H9 (cell line): Measurements from ENCODE around the gene OR11G2. TPM values are rescaled to one million over a fixed set of nuclear protein-coding genes. Genes with fewer than 3 reads are reported as not detected.
"Not testable (repeated sequence)": the region's sequence is repeated elsewhere in the genome, so short reads cannot be mapped to it uniquely, and the experiment has no call there.

Experiments
- DNase-seq: peaks from one replicate; pipeline ENCODE4 v3.0.0-alpha.2; 2017
- H2AFZ ChIP-seq: one replicate; pipeline ENCODE4 v1.6.1; 2013; ENCODE audit warnings: mild to moderate bottlenecking, low read length, control low read depth, moderate library complexity
- H2AK5ac ChIP-seq: 2 replicates; pipeline ENCODE4 v1.6.1; 2013; ENCODE audit warnings: low read length, control low read depth, mixed read lengths; ENCODE audit not compliant: insufficient read length
- H2BK120ac ChIP-seq: one replicate; pipeline ENCODE4 v1.6.1; 2013; ENCODE audit warnings: low read depth, mild to moderate bottlenecking, low read length, control low read depth, inconsistent platforms; ENCODE audit not compliant: poor library complexity, severe bottlenecking
- H2BK12ac ChIP-seq: 2 replicates; pipeline ENCODE4 v1.6.1; 2013; ENCODE audit warnings: low read length, control low read depth, mixed read lengths, low read depth; ENCODE audit not compliant: insufficient read length
- H2BK15ac ChIP-seq: 2 replicates; pipeline ENCODE4 v1.6.1; 2013; ENCODE audit warnings: low read depth, low read length, control low read depth
- H2BK20ac ChIP-seq: one replicate; pipeline ENCODE4 v1.6.1; 2013; ENCODE audit warnings: low read depth, mild to moderate bottlenecking, low read length, control low read depth, inconsistent platforms; ENCODE audit not compliant: poor library complexity, severe bottlenecking
- H2BK5ac ChIP-seq: 2 replicates; pipeline ENCODE4 v1.6.1; 2013; ENCODE audit warnings: low read length, control low read depth, mixed read lengths; ENCODE audit not compliant: insufficient read length
- H3K14ac ChIP-seq: 2 replicates; pipeline ENCODE4 v1.6.1; 2013; ENCODE audit warnings: low read length, control low read depth; ENCODE audit not compliant: insufficient read depth
- H3K18ac ChIP-seq: 2 replicates; pipeline ENCODE4 v1.6.1; 2013; ENCODE audit warnings: low read depth, mild to moderate bottlenecking, mixed read lengths, low read length, control low read depth; ENCODE audit not compliant: insufficient read length
- H3K23ac ChIP-seq: 2 replicates; pipeline ENCODE4 v1.6.1; 2013; ENCODE audit warnings: low read length, control low read depth, mixed read lengths, low read depth; ENCODE audit not compliant: insufficient read length
- H3K23me2 ChIP-seq: 2 replicates; pipeline ENCODE4 v1.6.1; 2013; ENCODE audit warnings: low read depth, mild to moderate bottlenecking, mixed read lengths, low read length, control low read depth; ENCODE audit not compliant: insufficient read length, poor library complexity, severe bottlenecking
- H3K27ac ChIP-seq: 2 replicates; pipeline ENCODE4 v1.5.1; 2013; ENCODE audit warnings: low read length, control low read depth, mixed read lengths, low read depth; ENCODE audit not compliant: insufficient read length
- H3K27me3 ChIP-seq: 2 replicates; pipeline ENCODE4 v1.6.1; 2013; ENCODE audit warnings: low read length, control low read depth, inconsistent platforms; ENCODE audit not compliant: insufficient read depth
- H3K4ac ChIP-seq: 2 replicates; pipeline ENCODE4 v1.6.1; 2013; ENCODE audit warnings: low read depth, mild to moderate bottlenecking, control low read depth, inconsistent platforms, low read length, moderate library complexity
- H3K4me1 ChIP-seq: 2 replicates; pipeline ENCODE4 v1.6.1; 2013; ENCODE audit warnings: low read length, control low read depth, inconsistent platforms; ENCODE audit not compliant: insufficient read depth
- H3K4me2 ChIP-seq: 2 replicates; pipeline ENCODE4 v1.6.1; 2013; ENCODE audit warnings: low read length, control low read depth, mixed read lengths; ENCODE audit not compliant: insufficient read length, insufficient read depth
- H3K56ac ChIP-seq: 2 replicates; pipeline ENCODE4 v1.6.1; 2013; ENCODE audit warnings: low read depth, mild to moderate bottlenecking, mixed read lengths, low read length, control low read depth; ENCODE audit not compliant: insufficient read length
- H3K79me1 ChIP-seq: 2 replicates; pipeline ENCODE4 v1.6.1; 2013; ENCODE audit warnings: low read depth, mild to moderate bottlenecking, moderate library complexity, low read length, control low read depth, inconsistent platforms; ENCODE audit not compliant: insufficient read depth, poor library complexity, severe bottlenecking
- H3K79me2 ChIP-seq: 2 replicates; pipeline ENCODE4 v1.6.1; 2013; ENCODE audit warnings: low read length, control low read depth, inconsistent platforms; ENCODE audit not compliant: insufficient read depth
- H3K9ac ChIP-seq: 2 replicates; pipeline ENCODE4 v1.6.1; 2013; ENCODE audit warnings: low read length, control low read depth, mixed read lengths; ENCODE audit not compliant: insufficient read length; ENCODE audit errors: extremely low read depth
- H3K9me3 ChIP-seq: one replicate; pipeline ENCODE4 v1.6.1; 2013; ENCODE audit warnings: low read depth, low read length, inconsistent platforms; ENCODE audit not compliant: control insufficient read depth
- H3T11ph ChIP-seq: one replicate; pipeline ENCODE4 v1.6.1; 2013; ENCODE audit warnings: mild to moderate bottlenecking, low read length, control low read depth, inconsistent platforms
- H4K20me1 ChIP-seq: one replicate; pipeline ENCODE4 v1.6.1; 2013; ENCODE audit not compliant: control insufficient read depth, insufficient read length, insufficient read depth
- H4K5ac ChIP-seq: 2 replicates; pipeline ENCODE4 v1.6.1; 2013; ENCODE audit warnings: low read depth, mild to moderate bottlenecking, mixed read lengths, low read length, control low read depth; ENCODE audit not compliant: insufficient read length
- H4K8ac ChIP-seq: replicated peaks from 2 replicates; pipeline ENCODE4 v1.6.1; 2013; ENCODE audit warnings: low read length, control low read depth, mixed read lengths, low read depth; ENCODE audit not compliant: insufficient read length
- H4K91ac ChIP-seq: 2 replicates; pipeline ENCODE4 v1.6.1; 2013; ENCODE audit warnings: low read depth, mild to moderate bottlenecking, moderate library complexity, mixed read lengths, low read length, control low read depth; ENCODE audit not compliant: insufficient read length
- H3K27ac Mint-ChIP-seq, 3 experiments: 2 replicates in 2 of 3; 3 replicates in 1 of 3; pipeline ENCODE4 v1.8.0; 2020 to 2021; ENCODE audit warnings: mixed read lengths in 3 of 3, mild to moderate bottlenecking in 1 of 3, moderate library complexity in 1 of 3
- H3K27me3 Mint-ChIP-seq: 2 replicates; pipeline ENCODE4 v1.8.0; 2021; ENCODE audit warnings: low read depth, mild to moderate bottlenecking, moderate library complexity, mixed read lengths
- H3K36me3 Mint-ChIP-seq, 3 experiments: 2 replicates in 2 of 3; 3 replicates in 1 of 3; pipeline ENCODE4 v1.8.0; 2020 to 2021; ENCODE audit warnings: low read depth in 3 of 3, mixed read lengths in 3 of 3; ENCODE audit not compliant: insufficient read depth in 1 of 3
- H3K4me1 Mint-ChIP-seq, 2 experiments: 2 replicates each; pipeline ENCODE4 v1.8.0; 2020; ENCODE audit warnings: mixed read lengths in 2 of 2
- H3K4me3 Mint-ChIP-seq, 2 experiments: 2 replicates in 1 of 2; 3 replicates in 1 of 2; pipeline ENCODE4 v1.8.0; 2020 to 2021; ENCODE audit warnings: mild to moderate bottlenecking in 2 of 2, mixed read lengths in 2 of 2, moderate library complexity in 1 of 2
- H3K9me3 Mint-ChIP-seq, 2 experiments: 2 replicates in 1 of 2; 3 replicates in 1 of 2; pipeline ENCODE4 v1.8.0; 2020; ENCODE audit warnings: mild to moderate bottlenecking in 2 of 2, mixed read lengths in 2 of 2, moderate library complexity in 1 of 2
- total RNA-seq: library from RNA; stranded (reverse); gene quantifications from 2 replicates; pipeline ENCODE4 v1.2.1, GENCODE V29; 2021

The OR11G2 gene
- total RNA-seq, 1 experiment from 2014 or later: not detected

DNA sequence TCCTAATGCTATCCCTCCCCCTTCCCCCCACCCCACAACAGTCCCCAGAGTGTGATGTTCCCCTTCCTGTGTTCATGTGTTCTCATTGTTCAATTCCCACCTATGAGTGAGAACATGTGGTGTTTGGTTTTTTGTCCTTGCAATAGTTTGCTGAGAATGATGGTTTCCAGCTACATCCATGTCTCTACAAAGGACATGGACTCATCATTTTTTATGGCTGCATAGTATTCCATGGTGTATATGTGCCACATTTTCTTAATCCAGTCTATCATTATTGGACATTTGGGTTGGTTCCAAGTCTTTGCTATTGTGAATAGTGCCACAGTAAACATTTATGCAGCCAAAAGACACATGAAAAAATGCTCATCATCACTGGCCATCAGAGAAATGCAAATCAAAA, 16.5 kb upstream of the OR11G2 start:
- H3K14ac ChIP-seq, H3K56ac ChIP-seq, H2BK15ac ChIP-seq, H3K79me2 ChIP-seq, H3T11ph ChIP-seq, H3K27ac Mint-ChIP-seq, H2BK12ac ChIP-seq, H2BK5ac ChIP-seq, H3K4me1 Mint-ChIP-seq, H3K27ac ChIP-seq, H3K4me1 ChIP-seq, H2BK120ac ChIP-seq, H3K4me3 Mint-ChIP-seq, H3K23me2 ChIP-seq, H3K4ac ChIP-seq, DNase-seq, H3K18ac ChIP-seq, H3K27me3 Mint-ChIP-seq, H3K23ac ChIP-seq, H3K27me3 ChIP-seq, H2AK5ac ChIP-seq, H4K20me1 ChIP-seq, H2BK20ac ChIP-seq, H4K5ac ChIP-seq, H2AFZ ChIP-seq, H4K91ac ChIP-seq, H3K9ac ChIP-seq, H4K8ac ChIP-seq, H3K4me2 ChIP-seq, H3K79me1 ChIP-seq: not testable (repeated sequence)
- Mint-ChIP-seq H3K36me3 (peaks cover 0 to 26% (median 9%) of the 10 kb centered on the region in 3 experiments; a peak in 6 of 7 replicates), H3K9me3 (peaks cover 86 to 89% of the 10 kb centered on the region in 2 experiments)
- peaks cover 50% of the 10 kb centered on the region for H3K9me3 ChIP-seq
